ENCODE results near the gene CDKN2AIPNL.

The CDKN2AIPNL gene, protein sequence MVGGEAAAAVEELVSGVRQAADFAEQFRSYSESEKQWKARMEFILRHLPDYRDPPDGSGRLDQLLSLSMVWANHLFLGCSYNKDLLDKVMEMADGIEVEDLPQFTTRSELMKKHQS

GRCh38 chr5:134411546-134412266 lies at the start of gene CDKN2AIPNL:
CDKN2AIPNL (minus strand) TSS chr5:134411881; CDS start chr5:134411854, 27 bp downstream.
- peak; percentile 41 for DNase-seq (ENCODE audit: low read depth, low spot score)

- no peak for DNase-seq (ENCODE audit: low read depth, low spot score)
These were observed 48.9 kb upstream of the CDKN2AIPNL start for GRCh38 chr5:134460551-134460950.

- no peak for DNase-seq (ENCODE audit: low read depth, low spot score)
These were observed 47.8 kb upstream of the CDKN2AIPNL start for GRCh38 chr5:134459491-134459890.

DNA sequence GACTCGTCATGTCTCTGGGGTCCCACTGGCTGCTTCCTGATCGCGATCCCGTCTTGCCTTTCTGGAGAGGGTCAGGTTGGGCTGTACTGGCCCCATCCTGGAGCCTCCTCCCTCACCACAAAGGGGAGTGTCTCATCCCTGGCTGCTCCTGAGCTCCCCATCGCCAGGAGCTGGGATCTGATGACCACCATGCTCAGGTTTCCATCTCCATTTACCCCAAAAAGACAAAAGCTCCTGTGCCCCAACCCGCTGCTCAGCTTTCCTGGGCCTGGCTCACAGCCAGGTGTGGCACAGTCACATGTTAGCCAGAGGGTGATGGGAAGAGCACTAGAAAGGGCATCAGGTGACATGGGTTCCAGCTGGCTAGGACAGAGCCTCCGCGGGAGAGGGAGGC lies 47.3 kb upstream of the CDKN2AIPNL start:
- no peak for DNase-seq (ENCODE audit: low read depth, low spot score)

DNA sequence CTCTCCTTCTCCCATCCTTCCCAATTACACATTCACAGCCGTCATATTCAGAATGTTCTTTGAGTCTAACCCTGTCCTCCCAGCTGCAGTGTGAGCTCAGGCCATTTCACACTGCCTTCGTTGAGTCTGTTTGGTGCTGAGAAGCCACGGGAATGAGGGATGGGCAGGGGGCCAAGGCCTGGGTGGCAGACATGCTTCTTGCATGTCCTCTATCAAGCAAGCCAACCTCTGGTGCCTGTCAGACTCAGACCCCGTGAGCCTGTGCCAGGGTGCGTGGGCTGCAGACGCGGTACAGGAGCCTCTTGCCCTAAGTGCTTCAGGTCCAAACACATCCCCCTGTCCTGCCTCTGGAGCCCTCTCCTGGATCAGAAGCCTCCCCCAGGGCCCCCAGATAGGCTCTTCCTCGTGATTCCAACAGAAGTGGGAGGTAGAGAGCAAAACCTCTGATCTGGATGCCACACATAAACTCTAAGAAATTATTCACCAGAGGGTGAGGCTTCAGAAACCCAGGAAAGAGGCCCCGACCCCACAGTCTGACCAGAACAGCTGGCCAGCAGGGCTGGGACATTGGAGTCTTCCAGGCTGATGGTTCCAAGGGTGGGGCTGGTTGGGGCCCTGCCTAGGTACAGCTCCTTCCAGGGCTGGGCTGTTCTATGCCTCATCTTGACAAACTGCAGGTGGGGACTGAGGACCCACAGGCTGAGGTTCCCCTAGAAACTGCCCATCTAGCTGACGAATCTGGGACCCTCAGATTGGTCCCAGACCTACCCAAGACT lies 46.7 kb upstream of the CDKN2AIPNL start:
- no peak for DNase-seq (ENCODE audit: low read depth, low spot score)

DNA sequence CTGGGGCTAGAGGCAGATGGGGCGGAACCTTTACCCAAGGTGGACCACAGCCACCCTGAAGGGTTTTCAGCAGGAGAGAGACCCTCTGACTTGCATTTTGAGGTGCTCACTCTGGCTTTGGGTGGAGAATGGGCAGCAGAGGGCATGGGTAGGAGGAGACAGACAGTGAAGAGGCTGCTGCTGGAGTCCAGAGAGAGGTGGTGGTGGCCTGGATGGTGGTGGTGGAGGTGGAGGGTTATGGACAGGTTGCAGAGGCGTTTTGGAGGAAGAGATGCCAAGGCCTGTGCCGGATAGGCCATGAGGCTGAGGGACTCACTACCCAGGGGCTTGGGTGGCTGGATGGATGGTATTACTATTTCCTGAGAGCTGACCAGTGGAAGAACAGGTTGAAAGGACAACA lies 46.1 kb upstream of the CDKN2AIPNL start:
- DNase-seq (ENCODE audit: low read depth, low spot score) = no peak

DNA sequence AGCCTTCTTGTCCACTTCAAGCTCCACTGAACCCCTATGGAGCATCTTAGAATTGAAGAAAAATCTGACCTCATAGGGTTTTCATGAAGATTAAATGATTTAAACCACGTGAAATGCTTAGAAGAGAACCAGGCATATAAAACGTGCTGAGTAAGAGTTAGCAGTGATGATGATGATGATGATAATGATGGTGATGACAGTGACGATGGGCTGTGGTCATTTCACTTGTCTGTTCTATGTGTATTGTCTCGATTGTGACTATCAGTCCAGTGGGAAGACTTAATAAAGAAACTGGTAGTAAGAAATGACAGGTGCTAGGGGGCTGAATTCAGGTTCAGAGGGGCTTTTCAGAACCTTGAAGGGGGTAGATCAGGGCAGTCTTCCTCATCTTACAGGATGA lies 45.1 kb upstream of the CDKN2AIPNL start:
- no peak for DNase-seq (ENCODE audit: low read depth, low spot score)

GRCh38 chr5:134455466-134455865 lies 43.8 kb upstream of the CDKN2AIPNL start:
- DNase-seq (ENCODE audit: low read depth, low spot score) = no peak

DNA sequence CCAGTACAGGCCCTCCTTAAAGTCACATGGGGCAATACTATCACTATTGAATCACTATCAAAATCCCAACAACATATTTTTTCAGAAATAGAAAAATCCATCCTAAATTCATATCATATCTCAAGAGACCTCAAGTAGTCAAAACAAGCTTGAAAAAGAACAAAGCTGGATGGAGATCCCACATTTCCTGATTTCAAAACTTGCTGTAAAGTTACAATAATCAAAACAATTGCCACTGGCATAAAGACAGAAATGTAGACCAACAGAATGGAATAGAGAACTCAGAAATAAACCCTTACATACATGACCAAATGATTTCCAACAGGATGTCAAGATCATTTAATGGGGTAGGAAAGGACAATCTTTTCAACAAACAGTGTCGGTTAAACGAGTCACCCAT lies 41.3 kb upstream of the CDKN2AIPNL start:
- no peak for DNase-seq (ENCODE audit: low read depth, low spot score)

- DNase-seq (ENCODE audit: low read depth, low spot score) = no peak
These were observed 40.3 kb upstream of the CDKN2AIPNL start for GRCh38 chr5:134451936-134452505.

DNA sequence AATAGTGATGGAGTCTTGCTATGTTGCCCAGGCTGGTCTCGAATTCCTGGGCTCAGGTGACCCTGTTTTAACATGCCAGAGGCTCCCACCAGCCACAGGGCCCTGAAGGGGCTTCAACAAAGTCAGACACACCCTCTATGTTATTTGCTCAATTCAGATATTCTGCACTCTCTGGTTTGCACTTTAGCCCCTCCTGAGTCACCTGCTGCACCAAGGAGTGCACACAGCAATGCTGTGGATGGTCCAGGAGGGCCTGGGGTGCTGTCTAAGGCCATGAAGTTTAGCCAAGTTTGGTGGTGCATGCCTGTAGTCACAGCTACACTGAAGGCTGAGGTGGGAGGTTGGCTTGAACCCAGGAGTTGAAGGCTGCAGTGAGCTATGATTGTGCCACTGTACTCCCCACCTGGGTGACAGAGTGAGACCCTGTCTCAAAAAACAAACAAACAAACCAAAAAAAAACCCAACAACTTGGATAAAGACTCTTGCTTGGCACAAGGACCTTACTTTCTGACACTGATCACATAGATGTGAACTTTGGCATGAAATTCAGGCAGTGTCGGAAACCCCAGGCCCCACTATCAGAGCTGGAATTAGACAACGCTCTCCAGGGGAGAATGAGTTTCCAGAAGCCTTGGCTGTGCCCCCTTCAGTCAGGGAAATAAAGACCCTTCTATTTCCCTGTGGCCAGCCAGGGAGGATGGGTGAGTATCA lies 39.7 kb upstream of the CDKN2AIPNL start:
- DNase-seq (ENCODE audit: low read depth, low spot score) = no peak

GRCh38 chr5:134450374-134450773 lies 38.7 kb upstream of the CDKN2AIPNL start:
- no peak for DNase-seq (ENCODE audit: low read depth, low spot score)

DNA sequence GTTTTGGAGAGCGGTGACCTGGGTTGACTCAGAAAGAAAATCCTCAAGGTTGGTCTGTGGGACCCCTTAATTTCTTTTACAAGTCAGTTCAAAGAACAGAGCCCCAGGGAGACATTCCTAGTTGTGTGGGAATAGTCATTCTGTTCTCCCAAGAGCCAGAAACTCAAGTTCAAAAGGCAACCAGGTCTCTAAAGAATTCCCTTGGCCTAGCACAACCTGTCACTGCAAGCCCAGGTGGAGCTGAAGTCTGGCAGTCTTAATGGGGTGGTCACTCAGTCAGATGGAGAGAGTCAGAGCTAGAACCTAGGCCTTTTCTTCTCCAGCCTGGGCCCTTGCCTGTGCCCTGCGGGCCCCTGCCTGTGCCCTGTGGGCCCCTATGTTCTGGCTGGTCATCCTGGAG lies 37.5 kb upstream of the CDKN2AIPNL start:
- DNase-seq (ENCODE audit: low read depth, low spot score) = no peak

- DNase-seq (ENCODE audit: low read depth, low spot score) = no peak
These were observed 36.3 kb upstream of the CDKN2AIPNL start for GRCh38 chr5:134447815-134448520.

- no peak for DNase-seq (ENCODE audit: low read depth, low spot score)
These were observed 35.3 kb upstream of the CDKN2AIPNL start for GRCh38 chr5:134446938-134447337.

GRCh38 chr5:134445856-134446818 lies 34.5 kb upstream of the CDKN2AIPNL start:
- no peak for DNase-seq (ENCODE audit: low read depth, low spot score)

DNA sequence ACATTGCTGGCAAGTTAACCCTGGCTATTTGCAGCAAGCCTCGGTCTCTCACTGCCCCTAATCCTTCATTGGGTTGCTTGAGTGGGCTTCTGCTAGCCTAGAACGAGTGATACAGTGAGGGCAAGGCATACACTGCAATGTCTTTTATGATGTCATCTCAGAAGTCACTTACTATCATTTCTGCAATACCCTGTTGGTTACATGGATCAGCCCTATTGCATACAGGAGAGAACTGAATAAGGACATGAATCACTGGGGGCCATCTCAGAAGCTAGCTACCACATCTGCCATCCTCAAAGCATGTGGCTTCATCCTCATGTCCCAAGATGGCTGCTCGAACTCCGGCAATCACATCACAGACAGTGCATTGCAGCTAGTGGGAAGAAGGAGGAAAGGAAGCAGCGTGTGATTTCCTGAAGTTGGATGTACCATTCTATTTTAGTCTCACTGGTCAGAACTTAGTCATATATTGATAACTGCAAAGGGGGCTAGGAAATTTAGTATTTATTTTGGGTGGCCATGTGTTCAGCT lies 33.3 kb upstream of the CDKN2AIPNL start:
- no peak for DNase-seq (ENCODE audit: low read depth, low spot score)

DNA sequence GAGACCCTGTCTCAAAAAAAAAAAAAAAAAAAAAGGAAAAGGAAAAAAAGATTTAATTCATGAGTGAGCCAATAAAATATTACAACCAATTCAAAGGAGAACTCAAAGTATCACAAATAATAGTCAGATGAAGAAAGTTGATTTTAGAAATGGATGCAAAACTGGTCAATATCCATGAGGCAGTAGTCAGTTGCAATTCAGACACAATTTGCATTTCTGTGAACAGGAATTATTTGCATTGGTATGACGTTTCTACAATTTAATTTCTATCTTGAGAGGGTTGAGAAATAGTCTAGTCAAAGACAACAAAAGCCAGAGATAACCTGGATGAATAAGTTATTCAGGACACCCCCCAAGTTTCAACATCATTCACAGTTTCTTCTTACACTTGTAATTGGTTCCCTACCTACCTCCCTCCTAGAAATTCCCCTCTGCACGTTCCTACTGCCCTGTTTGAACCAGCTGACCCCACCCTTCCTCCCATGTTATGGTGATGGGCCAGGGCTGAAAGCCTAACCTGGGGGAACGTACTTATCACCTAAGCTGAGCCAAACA lies 28.6 kb upstream of the CDKN2AIPNL start:
- DNase-seq (ENCODE audit: low read depth, low spot score) = no peak

DNA sequence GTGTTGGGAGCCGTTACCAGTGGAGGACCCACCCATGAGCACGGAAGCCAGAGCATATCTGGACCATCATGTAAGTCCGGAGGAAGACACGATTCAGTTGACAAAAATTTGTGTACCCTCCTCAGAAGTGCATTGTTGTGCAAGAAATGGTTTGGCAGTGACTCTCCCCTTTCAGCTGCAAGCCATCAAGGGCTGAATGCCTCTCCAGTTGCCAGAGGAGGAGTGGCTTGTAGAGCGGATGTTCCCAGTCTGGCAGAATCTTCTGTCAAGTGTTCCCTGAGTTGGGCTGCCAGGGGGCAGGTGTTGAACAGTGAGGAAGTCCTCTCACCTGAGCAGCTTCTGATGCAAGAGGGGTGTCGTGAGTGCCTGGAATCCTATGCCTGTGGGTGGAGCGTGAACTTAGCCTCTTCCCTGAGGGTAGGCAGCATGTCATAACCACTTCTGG lies 27.6 kb upstream of the CDKN2AIPNL start:
- no peak for DNase-seq (ENCODE audit: low read depth, low spot score)
